Measurements from ENCODE around the gene RALA.
A peak's percentile ranks its signal among the peaks of the same experiment; 100 is the strongest.

The RALA gene

DNA sequence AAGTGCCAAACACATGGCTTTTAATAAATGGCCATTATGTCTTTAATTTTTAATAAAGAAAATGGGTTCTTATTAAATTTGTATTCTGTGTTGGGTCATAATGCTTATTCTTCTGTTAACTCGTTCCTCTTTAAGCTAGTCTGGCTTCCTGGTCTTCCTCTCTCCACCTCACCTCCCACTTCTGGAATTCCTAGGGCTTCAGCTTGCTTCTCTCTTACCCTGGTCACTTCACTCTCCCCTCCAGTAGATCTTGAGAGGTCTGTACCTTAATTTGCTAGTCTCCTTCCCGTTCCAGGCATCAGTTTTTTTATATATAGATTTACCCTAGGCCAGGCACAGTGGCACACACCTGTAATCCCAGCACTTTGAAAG is 111.2 kb downstream of the RALA start:
- TF ChIP-seq ZFX (IDR thresholded peaks at IDR 0.05; ENCODE audit: borderline replicate concordance) (no peak), CTCF (IDR thresholded peaks at IDR 0.05) (no peak)
- no peak overlapping the region for H3K27ac ChIP-seq

- H3K27ac ChIP-seq: no peak overlapping the region
- TF ChIP-seq ZFX (IDR thresholded peaks at IDR 0.05; ENCODE audit: borderline replicate concordance): no peak
- TF ChIP-seq CTCF (IDR thresholded peaks at IDR 0.05): no peak
Measured at GRCh38 chr7:39735903-39736302, 112.5 kb downstream of the RALA start.

GRCh38 chr7:39741942-39742623 is 118.7 kb downstream of the RALA start:
- TF ChIP-seq ZFX (IDR thresholded peaks at IDR 0.05; ENCODE audit: borderline replicate concordance) (no peak), CTCF (IDR thresholded peaks at IDR 0.05) (peak; percentile 74)

GRCh38 chr7:39744620-39745019 is 121.2 kb downstream of the RALA start:
- no peak for TF ChIP-seq CTCF (IDR thresholded peaks at IDR 0.05)
- no peak for TF ChIP-seq ZFX (IDR thresholded peaks at IDR 0.05; ENCODE audit: borderline replicate concordance)
- no peak overlapping the region for H3K27ac ChIP-seq

More at GRCh38 chr7:39741942-39742623, 118.7 kb downstream of the RALA start:
- no peak overlapping the region for H3K27ac ChIP-seq

DNA sequence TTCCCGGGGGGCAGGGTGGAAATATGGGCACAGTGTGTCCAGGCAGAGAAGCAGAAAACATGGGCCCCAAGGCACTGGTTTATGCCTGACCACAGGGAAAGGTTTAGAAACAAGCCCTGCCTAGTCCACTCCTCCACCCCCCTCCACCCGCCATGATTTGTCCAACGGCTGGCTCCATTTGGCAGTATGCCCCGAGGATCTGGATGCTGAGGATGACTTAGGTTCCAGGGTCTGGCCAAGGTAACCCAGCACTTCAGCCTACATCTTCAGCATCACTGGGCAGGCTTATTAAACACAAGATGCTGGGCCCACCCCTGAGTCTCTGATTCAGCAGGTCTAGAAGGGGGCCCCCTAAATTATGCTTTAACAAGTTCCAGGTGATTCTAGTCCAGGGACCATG is 121.9 kb downstream of the RALA start:
- TF ChIP-seq ZFX (IDR thresholded peaks at IDR 0.05; ENCODE audit: borderline replicate concordance): no peak
- no peak for TF ChIP-seq CTCF (IDR thresholded peaks at IDR 0.05)
- no peak overlapping the region for H3K27ac ChIP-seq

DNA sequence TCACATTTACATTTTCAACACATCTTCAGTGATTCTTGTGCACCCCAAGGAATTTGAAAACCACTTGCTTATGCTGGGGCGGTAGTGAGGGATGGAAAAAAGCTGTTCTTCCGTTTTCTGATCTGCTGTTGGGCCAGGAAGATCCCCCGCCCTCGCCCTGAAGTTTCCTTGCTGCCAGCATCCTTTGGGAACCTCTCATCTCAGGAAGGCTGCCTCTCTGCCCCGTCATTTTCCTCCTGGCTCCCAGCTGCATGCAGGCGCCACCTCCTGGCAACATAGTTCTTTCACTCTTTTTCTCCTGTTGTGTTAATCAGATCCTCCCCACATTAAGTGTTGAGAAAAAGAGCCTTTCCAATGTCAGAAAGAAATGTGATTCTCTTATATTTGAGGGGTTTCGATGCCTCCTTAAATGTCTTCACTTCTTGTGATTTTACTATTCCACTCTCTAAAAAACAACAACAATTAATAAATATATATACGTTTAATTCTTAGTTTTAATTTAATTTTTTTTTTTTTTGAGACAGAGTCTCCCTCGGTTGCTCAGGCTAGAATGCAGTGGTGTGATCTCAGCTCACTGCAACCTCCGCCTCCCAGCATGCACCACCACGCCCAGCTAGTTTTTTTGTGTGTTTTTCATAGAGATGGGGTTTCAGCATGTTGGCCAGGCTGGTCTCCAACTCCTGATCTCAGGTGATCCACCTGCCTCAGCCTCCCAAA is 122.9 kb downstream of the RALA start:
- TF ChIP-seq CTCF (IDR thresholded peaks at IDR 0.05) (peak; percentile 98), ZFX (IDR thresholded peaks at IDR 0.05; ENCODE audit: borderline replicate concordance) (no peak)
- H3K27ac ChIP-seq: no peak overlapping the region

DNA sequence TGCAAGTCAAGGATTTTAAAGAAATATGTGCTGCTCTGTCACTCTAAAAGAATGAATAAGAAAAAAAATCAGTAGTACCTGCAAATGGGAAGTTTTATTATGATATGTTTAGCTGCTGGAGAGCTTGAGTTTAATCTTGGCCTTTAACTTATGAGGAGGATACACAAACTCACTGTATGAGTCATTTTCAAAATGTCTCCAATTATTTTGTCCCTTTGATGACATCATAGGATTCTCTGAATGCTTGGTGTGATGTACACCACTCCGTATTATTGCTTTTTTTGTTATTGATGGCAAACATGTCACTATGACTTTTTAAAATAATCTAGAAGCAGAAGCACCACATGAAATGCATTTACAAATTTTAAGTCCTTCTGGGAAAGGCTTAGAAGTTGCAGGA is 125.8 kb downstream of the RALA start:
- TF ChIP-seq CTCF (IDR thresholded peaks at IDR 0.05): no peak
- TF ChIP-seq ZFX (IDR thresholded peaks at IDR 0.05; ENCODE audit: borderline replicate concordance): no peak
- H3K27ac ChIP-seq: no peak overlapping the region

Measured in 22Rv1 (cell line).